Muscle of back (tissue), 13 donors: ENCODE data around the gene NKX6-2. TPM values are rescaled to one million over a fixed set of nuclear protein-coding genes. Genes with fewer than 3 reads are reported as not detected.
"Not testable (repeated sequence)": the region's sequence is repeated elsewhere in the genome, so short reads cannot be mapped to it uniquely, and the experiment has no call there.

Experiments used
- DNase-seq, 3 donors: peaks; one replicate each; pipeline versions ENCODE4 v3.0.0 to v3.0.0-alpha.2; 2013
- long read RNA-seq, 9 donors: transcript quantifications; one replicate each; lab custom pipeline, GENCODE V29; 2026
- polyA plus RNA-seq, 10 donors: library from polyadenylated mRNA; unstranded; fragments of 120-200 nt; gene quantifications; one replicate each; pipeline ENCODE4 v1.2.1, GENCODE V29; 2013; ENCODE audit not compliant: insufficient read length in 10 of 10

The NKX6-2 gene
- 1 to 10 TPM; 2.3 to 9.3 (median 5.7) TPM for polyA plus RNA-seq
- long read RNA-seq, donor 1, partial matches to known transcripts, result 0 of 1 reads
- long read RNA-seq, donor 1, other reads (novel, unspliced or antisense), result 0 of 1 reads
- long read RNA-seq, donor 2, result 0 reads
- long read RNA-seq, donor 3, result 0 reads
- long read RNA-seq, donor 4, partial matches to known transcripts, result 60 of 60 reads
- long read RNA-seq, donor 4, other reads (novel, unspliced or antisense), result 0 of 60 reads
- long read RNA-seq, donor 5, result 0 reads
- long read RNA-seq, donor 6, result 0 reads
- long read RNA-seq, donor 7, result 0 reads
- long read RNA-seq, donor 8, result 0 reads
- long read RNA-seq, donor 9, result 0 reads

DNA sequence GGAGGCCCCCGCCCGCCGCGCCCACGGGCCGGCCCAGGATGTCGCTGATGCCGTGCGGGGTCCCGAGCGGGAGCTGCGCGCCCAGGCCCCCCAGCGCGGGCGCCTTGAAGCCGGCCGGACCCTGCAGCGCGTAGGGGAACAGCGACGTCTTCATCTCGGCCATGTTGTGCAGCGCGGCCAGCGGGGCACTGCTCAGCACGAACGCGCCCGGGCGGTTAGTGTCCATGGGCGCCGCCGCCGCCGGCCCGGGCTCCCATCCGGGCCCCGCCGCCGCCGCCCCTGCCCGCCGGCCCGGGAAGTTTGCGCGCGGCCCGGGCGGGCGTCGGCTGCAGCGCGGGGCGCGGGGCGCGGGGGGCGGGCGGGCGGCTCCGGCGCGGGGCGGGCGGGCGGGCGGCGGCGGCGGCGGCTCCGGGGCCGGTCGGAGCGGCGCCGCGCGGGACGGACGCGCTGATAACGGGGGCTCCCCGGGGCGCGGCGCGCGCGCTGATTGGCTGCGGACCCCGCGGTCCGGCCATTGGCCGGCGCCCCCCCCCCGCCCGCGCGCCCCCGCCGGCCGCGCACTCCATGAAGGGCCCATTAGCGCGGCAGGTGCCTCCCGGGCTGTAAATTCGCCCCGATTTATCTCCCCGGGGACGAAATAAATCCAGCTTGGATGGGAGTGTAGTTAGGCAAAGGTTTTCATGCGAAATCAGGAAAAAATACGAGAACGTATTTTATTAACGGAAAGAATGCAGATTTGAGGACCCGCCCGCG is at the start of gene NKX6-2:
NKX6-2 (minus strand) TSS at position 425 of the 753 bp plus-strand sequence; CDS start at position 226, 199 bp downstream.
- peak in 1 of 3 donors; percentile 30 for DNase-seq

- no peak for DNase-seq
Observed at GRCh38 chr10:132834891-132835847, 49.2 kb upstream of the NKX6-2 start.

GRCh38 chr10:132834311-132834761 is 48.4 kb upstream of the NKX6-2 start:
- DNase-seq, result no peak

- no peak for DNase-seq
Observed at GRCh38 chr10:132833421-132834111, 47.6 kb upstream of the NKX6-2 start.

DNA sequence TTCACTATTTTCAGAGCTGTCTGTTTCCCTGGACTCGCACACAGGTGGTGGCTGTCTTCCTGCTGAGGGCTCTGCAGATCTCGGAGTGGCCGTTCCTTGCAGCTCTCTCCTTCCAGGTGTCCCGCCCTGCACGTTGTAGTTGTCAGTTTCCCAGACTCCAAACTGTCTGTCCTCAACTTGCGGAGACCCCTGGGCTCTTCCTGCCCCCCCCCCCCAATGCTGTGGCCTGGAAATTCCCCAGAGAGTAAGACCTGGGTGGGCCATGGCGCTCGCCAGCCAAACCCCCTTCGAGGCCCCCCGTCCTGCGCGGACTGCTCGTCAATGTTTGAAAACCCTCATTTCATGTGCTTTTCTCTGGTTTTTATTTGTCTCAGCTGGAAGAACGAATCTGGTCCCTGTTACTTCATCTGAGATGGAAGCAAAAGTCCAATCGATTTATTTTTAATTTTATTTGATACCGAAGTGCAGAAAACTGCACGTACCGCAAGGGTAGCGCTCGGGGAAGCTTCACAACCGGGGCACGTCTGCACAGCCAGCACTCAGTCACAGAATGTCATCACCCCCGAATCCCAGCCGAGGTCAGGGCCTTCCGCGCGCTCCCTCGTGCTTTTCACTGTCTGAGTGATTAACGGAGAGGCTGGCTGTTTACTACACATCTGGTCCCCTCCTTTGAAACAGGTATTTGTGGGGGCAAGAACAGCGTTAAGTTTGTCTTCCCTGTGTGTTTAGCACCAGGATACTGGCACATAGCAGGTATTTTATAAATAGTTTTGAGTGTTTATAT is 46.4 kb upstream of the NKX6-2 start:
- DNase-seq, result no peak

- no peak for DNase-seq
Observed at GRCh38 chr10:132829403-132829802, 43.5 kb upstream of the NKX6-2 start.

GRCh38 chr10:132828681-132829080 is 42.7 kb upstream of the NKX6-2 start:
- no peak for DNase-seq

DNA sequence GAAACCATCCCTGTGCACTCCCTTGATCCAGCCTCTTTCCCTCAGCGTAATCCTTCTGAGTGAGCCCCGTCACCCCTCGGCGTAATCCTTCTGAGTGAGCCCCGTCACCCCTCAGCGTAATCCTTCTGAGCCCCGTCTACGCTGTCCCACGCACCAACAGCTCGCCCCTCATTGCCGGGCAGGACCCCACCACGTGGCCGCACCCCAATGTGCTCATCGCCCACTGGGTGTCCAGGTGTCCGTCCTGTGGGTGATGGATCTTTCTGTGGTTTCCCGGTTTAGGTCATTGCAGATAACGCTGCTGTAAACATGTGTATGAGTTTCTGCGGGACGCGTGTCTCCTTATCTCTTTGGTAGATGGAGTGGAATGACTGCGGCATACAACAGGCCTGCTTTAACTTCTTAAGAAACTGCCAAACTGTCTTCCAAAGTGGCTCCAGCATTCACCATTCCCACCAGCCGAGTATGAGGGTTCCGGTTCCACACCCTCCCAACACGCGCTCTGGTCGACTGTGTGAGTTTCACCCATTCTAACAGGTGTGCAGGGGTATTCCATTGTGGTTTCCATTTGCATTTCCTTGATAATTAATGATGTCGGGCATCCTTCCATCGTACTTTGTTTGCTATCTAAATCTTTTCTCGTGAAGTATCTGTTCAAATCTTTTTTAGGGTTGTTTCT is 42.1 kb upstream of the NKX6-2 start:
- no peak for DNase-seq

- DNase-seq, result no peak
Observed at GRCh38 chr10:132827423-132827789, 41.5 kb upstream of the NKX6-2 start.

DNA sequence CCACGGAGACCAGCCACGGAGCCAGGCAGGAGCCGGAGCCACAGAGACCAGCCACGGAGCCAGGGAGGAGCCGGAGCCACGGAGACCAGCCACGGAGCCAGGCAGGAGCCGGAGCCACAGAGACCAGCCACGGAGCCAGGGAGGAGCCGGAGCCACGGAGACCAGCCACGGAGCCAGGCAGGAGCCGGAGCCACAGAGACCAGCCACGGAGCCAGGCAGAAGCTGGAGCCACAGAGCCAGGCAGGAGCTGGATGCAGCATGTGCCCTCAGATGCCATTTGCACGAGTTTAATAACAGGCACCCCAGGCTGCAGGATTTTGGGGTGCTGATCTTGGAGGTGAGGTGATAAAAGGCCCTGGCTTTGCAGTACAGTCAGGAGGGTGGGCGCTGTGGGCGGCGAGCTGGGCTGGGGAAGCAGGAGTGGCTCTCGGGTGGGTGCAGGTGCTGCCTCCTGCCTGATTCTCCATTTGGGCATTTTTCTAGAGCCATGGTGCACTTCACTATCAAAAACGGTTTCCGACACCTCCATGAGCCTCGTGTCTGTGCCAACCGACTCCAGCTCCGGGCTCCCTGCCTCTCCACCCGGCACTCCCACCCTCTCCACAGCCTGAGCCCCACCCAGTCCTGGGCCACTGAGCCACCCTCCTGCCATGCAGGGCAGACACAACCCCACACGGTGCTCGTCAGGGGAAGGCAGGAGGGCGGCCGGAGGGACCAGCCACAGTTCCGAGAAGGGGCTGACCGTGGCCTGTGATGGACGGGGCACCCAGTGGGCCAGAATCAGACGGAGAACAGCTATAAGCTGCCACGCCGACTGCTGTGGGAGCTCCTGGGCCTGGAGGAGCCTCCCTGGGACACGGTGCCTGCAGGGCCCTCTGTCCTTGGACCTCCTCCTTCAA is 40.8 kb upstream of the NKX6-2 start:
- DNase-seq, result no peak

- DNase-seq, result not testable (repeated sequence)
Observed at GRCh38 chr10:132825783-132826523, 40.0 kb upstream of the NKX6-2 start.

GRCh38 chr10:132820056-132820455 is 34.1 kb upstream of the NKX6-2 start:
- no peak for DNase-seq

DNA sequence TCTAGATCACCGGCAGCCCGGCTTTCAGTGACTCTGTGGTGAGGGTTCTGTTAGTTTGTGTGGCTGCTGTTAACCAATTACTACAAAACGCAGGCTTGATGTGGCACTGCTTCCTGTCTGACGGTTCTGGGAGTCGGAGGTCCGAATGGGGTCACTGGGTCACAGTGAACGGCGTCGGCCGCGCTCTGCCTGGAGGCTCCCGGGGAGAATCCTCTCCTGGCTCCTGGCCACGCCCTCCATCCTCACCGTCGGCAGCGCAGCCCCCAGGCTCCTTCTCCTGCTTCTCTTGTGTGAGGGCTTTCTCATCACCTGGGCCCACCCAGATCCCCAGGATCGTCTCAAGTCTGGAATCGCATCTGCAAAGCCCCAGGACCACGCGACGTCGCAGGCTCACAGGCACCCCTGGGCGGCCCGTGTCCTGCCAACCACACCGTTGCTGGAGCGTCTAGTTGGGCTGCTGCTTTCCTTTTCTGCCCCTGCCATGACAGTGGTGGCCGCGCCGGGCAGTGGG is 31.8 kb upstream of the NKX6-2 start:
- no peak for DNase-seq

DNA sequence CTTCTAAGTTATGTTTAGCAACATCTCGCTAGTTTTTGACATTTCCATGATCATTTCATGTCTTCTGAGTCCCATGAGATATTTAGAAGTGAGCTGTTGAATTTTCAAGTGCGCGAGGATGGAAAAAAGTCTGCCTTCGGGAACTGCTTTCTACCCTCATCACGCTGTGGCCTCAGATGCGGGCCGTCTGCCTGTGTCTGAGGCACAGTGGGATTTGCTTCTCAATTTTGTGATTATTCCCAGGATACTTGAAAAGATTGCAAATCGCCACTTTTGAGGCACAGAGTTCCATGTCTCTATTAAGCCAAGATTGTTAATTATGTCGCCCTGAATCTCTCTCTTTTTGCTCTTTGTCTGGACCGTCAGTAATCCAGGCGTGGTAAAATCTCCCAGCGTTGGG is 30.8 kb upstream of the NKX6-2 start:
- no peak for DNase-seq

DNA sequence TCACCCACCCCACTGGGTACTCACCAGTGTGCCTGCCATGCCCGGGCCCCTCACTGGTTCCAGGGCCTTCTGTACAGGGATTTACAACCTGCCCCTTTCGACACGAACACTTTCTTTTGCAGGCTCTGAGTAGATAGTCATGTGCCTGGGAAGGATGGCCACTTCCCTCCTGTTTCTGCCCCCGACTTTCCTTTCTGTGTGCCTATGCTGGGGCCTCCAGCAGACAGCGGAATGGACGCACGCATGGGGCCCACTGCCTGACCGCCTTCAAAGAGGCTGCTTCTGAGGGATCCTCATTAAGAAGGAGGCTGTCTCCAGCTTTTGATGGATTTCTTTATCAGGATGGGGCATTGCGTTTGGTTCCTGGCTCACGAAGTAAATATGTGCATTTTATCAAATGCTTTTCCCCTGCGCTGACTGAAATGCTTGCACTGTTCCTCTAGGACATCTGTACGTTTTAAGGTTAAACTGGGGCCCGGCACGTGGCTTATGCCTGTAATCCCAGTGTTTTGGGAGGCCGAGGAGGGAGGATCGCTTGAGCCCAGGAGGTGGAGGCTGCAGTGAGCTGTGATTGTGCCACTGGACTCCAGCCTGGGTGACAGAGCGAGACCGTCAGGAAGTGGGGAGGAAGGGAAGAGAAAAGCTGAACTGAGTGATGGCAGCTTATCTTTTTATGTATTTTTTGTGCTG is 29.4 kb upstream of the NKX6-2 start:
- DNase-seq, result no peak

- DNase-seq, result no peak
Observed at GRCh38 chr10:132814469-132814856, 28.5 kb upstream of the NKX6-2 start.
